ENCODE data around the gene DOK6.

Gene DOK6

DNA sequence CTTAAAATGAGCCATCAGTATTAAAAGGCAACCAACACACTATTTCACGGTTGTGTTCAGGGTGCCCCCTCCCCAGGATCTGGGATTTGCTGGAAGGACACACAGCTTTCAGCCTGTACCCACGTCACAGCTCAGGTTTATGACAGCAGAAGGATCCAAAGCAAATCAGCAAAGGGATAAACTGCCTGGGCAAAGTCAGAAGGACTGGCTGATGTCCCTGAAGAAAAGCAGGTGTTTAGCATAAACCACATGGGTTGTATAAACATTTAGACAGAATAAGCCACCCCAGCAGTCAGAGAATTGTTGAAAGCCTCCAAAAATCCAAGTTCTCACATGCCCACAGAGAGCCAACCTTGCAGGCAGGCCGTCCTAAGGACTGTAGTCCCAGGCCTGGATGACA is 483.1 kb downstream of the DOK6 start:
- 44% methylated on average over 2 of the region's 3 CpGs for WGBS (ENCODE audit: insufficient coverage)
- Histone ChIP-seq H3K9me3 (ENCODE audit: control extremely low read depth in 1 of 5, control insufficient read depth in 4 of 5, insufficient read depth in 2 of 5, low read depth in 1 of 5, low read length in 4 of 5) (no peaks in the 10 kb centered on the region), H3K4me1 (ENCODE audit: control extremely low read depth in 1 of 4, control insufficient read depth in 4 of 4, insufficient read depth in 4 of 4, low read length in 3 of 4) (no peaks in the 10 kb centered on the region), H3K4me3 (ENCODE audit: control insufficient read depth in 1 of 7, extremely low read depth in 1 of 7, insufficient read depth in 4 of 7, low read depth in 2 of 7, low read length in 6 of 7) (no peak overlapping the region), H3K36me3 (ENCODE audit: control insufficient read depth in 4 of 4, insufficient read depth in 4 of 4, low read length in 3 of 4) (no peaks in the 10 kb centered on the region), H3K27ac (ENCODE audit: insufficient read depth in 1 of 2, low read depth in 1 of 2, low read length in 2 of 2, poor library complexity in 1 of 2, severe bottlenecking in 2 of 2) (no peak overlapping the region), H3K27me3 (replicated peaks in 2 of 5; ENCODE audit: control insufficient read depth in 4 of 5, insufficient read depth in 5 of 5, low read length in 4 of 5) (no peaks in the 10 kb centered on the region)
- no peak for DNase-seq
- CTCF ChIA-PET: no interaction called here
- POLR2A ChIA-PET: no interaction called here

DNA sequence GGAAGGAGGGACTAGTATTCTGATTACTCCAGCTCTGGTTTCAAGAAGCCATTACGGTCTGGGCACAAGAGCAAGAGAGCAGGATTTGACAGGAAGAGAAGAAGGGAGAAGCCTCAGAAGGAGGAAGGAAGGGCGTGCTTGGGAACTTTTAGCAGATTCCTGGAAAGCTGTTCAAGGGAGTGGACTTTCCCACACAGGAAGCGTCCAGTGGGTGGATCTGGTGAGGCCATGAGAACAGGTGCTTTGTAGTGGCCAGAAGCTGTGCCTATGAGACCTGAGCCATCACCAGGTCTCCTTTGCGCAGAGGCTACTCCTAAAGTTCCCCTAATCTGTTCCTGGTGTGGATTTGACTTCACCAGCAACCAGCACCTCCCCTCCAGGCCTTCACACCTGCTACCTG is 484.7 kb downstream of the DOK6 start:
- no peak overlapping the region for H3K4me3 ChIP-seq (ENCODE audit: control insufficient read depth in 1 of 7, extremely low read depth in 1 of 7, insufficient read depth in 4 of 7, low read depth in 2 of 7, low read length in 6 of 7)
- no peak overlapping the region for H3K27ac ChIP-seq (ENCODE audit: insufficient read depth in 1 of 2, low read depth in 1 of 2, low read length in 2 of 2, poor library complexity in 1 of 2, severe bottlenecking in 2 of 2)
- whole genome bisulfite sequencing (ENCODE audit: insufficient coverage): 92% methylated on average over 4 of the region's 4 CpGs
- no peaks in the 10 kb centered on the region for H3K9me3 ChIP-seq (ENCODE audit: control extremely low read depth in 1 of 5, control insufficient read depth in 4 of 5, insufficient read depth in 2 of 5, low read depth in 1 of 5, low read length in 4 of 5)
- ChIA-PET POLR2A (no interaction called here), CTCF (no interaction called here)
- DNase-seq: no peak
- H3K4me1 ChIP-seq (ENCODE audit: control extremely low read depth in 1 of 4, control insufficient read depth in 4 of 4, insufficient read depth in 4 of 4, low read length in 3 of 4): no peaks in the 10 kb centered on the region
- no peaks in the 10 kb centered on the region for H3K27me3 ChIP-seq (replicated peaks in 2 of 5; ENCODE audit: control insufficient read depth in 4 of 5, insufficient read depth in 5 of 5, low read length in 4 of 5)
- no peaks in the 10 kb centered on the region for H3K36me3 ChIP-seq (ENCODE audit: control insufficient read depth in 4 of 4, insufficient read depth in 4 of 4, low read length in 3 of 4)

DNA sequence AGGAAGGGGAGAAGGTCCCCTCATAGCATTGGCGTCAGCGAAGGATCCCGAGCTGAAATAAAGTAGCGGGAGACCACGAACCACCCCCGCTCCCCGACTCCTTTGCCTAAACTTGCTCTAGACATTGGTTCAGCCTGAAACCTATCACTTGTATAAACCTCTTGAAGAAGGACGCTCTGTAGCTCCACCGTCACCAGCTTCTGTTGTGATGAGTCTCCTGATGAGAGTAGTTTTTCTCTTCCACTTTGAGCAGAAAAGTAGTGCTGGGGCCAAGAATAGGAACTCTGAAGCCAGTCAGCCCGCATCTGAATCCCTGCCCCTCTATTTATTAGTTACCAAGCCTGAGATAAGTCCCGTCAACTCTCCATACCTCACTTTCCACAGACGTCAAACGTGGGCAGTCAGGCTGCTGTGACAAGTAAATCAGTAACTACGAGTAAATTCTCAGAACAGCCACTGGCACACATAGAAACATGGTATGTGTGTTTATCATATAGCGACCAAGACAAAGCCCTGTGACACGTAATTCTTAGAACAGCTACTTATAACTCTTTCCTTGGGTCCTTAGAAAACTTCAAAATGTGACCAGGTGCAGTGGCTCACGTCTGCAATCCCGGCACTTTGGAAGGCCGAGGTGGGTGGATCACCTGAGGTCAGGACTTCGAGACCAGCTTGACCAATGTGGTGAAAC is 485.3 kb downstream of the DOK6 start:
- H3K4me1 ChIP-seq (ENCODE audit: control extremely low read depth in 1 of 4, control insufficient read depth in 4 of 4, insufficient read depth in 4 of 4, low read length in 3 of 4): no peaks in the 10 kb centered on the region
- ChIA-PET CTCF (no interaction called here), POLR2A (no interaction called here)
- H3K36me3 ChIP-seq (ENCODE audit: control insufficient read depth in 4 of 4, insufficient read depth in 4 of 4, low read length in 3 of 4): no peaks in the 10 kb centered on the region
- no peaks in the 10 kb centered on the region for H3K27me3 ChIP-seq (replicated peaks in 2 of 5; ENCODE audit: control insufficient read depth in 4 of 5, insufficient read depth in 5 of 5, low read length in 4 of 5)
- no peaks in the 10 kb centered on the region for H3K9me3 ChIP-seq (ENCODE audit: control extremely low read depth in 1 of 5, control insufficient read depth in 4 of 5, insufficient read depth in 2 of 5, low read depth in 1 of 5, low read length in 4 of 5)
- WGBS (ENCODE audit: insufficient coverage): 97% methylated on average over 17 of the region's 20 CpGs
- H3K27ac ChIP-seq (ENCODE audit: insufficient read depth in 1 of 2, low read depth in 1 of 2, low read length in 2 of 2, poor library complexity in 1 of 2, severe bottlenecking in 2 of 2): no peak overlapping the region
- H3K4me3 ChIP-seq (ENCODE audit: control insufficient read depth in 1 of 7, extremely low read depth in 1 of 7, insufficient read depth in 4 of 7, low read depth in 2 of 7, low read length in 6 of 7): no peak overlapping the region
- no peak for DNase-seq

DNA sequence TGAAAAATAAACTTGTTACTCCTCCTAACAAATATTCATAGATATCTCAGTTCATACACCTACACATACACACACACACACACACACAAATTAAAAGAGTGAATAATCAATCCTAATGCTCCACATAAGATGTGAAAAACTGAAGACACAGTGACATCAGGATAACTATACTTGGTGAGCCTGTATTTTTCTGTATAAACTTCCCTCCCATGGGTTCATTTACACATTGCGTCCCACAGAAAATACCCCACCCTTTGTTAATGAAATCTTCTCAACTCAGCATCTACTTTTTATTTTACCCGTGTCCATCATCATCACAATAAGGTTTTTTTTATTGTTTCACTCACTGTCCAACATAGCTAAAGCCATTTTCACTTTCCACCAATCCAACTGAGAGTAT is 486.6 kb downstream of the DOK6 start:
- CTCF ChIA-PET: no interaction called here
- 100% methylated on average over 2 of the region's 2 CpGs for WGBS (ENCODE audit: insufficient coverage)

DNA sequence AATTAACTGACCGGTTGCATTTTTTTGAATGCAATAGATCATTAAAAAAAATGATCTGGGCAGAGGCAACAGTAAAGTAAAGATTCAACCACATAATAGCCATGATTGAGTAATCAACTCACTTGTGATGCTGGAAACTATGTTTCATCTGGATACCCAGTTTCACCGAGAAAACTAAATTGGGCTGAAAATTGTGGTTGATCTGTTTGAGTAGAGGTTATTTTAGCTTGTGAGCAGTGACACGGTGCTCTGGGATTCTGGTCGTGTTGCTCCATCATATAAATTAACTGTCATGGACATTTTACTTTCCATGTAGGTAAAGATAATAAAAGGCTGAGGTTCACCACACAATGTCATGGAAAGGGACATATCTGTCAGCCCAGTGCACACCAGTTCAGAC is 488.3 kb downstream of the DOK6 start:
- no peaks in the 10 kb centered on the region for H3K9me3 ChIP-seq (ENCODE audit: control extremely low read depth in 1 of 5, control insufficient read depth in 4 of 5, insufficient read depth in 2 of 5, low read depth in 1 of 5, low read length in 4 of 5)
- 100% methylated on average over 1 of the region's 4 CpGs for WGBS (ENCODE audit: insufficient coverage)
- H3K36me3 ChIP-seq (ENCODE audit: control insufficient read depth in 4 of 4, insufficient read depth in 4 of 4, low read length in 3 of 4): no peaks in the 10 kb centered on the region
- H3K27ac ChIP-seq (ENCODE audit: insufficient read depth in 1 of 2, low read depth in 1 of 2, low read length in 2 of 2, poor library complexity in 1 of 2, severe bottlenecking in 2 of 2): no peak overlapping the region
- POLR2A ChIA-PET: no interaction called here
- CTCF ChIA-PET: no interaction called here
- no peaks in the 10 kb centered on the region for H3K27me3 ChIP-seq (replicated peaks in 2 of 5; ENCODE audit: control insufficient read depth in 4 of 5, insufficient read depth in 5 of 5, low read length in 4 of 5)
- no peaks in the 10 kb centered on the region for H3K4me1 ChIP-seq (ENCODE audit: control extremely low read depth in 1 of 4, control insufficient read depth in 4 of 4, insufficient read depth in 4 of 4, low read length in 3 of 4)
- no peak for DNase-seq
- no peak overlapping the region for H3K4me3 ChIP-seq (ENCODE audit: control insufficient read depth in 1 of 7, extremely low read depth in 1 of 7, insufficient read depth in 4 of 7, low read depth in 2 of 7, low read length in 6 of 7)

More for the DNA sequence above, 486.6 kb downstream of the DOK6 start:
- H3K27me3 ChIP-seq (replicated peaks in 2 of 5; ENCODE audit: control insufficient read depth in 4 of 5, insufficient read depth in 5 of 5, low read length in 4 of 5): no peaks in the 10 kb centered on the region
- POLR2A ChIA-PET: no interaction called here
- no peaks in the 10 kb centered on the region for H3K36me3 ChIP-seq (ENCODE audit: control insufficient read depth in 4 of 4, insufficient read depth in 4 of 4, low read length in 3 of 4)
- no peak overlapping the region for H3K27ac ChIP-seq (ENCODE audit: insufficient read depth in 1 of 2, low read depth in 1 of 2, low read length in 2 of 2, poor library complexity in 1 of 2, severe bottlenecking in 2 of 2)
- DNase-seq: no peak
- no peaks in the 10 kb centered on the region for H3K4me1 ChIP-seq (ENCODE audit: control extremely low read depth in 1 of 4, control insufficient read depth in 4 of 4, insufficient read depth in 4 of 4, low read length in 3 of 4)
- H3K4me3 ChIP-seq (ENCODE audit: control insufficient read depth in 1 of 7, extremely low read depth in 1 of 7, insufficient read depth in 4 of 7, low read depth in 2 of 7, low read length in 6 of 7): no peak overlapping the region
- no peaks in the 10 kb centered on the region for H3K9me3 ChIP-seq (ENCODE audit: control extremely low read depth in 1 of 5, control insufficient read depth in 4 of 5, insufficient read depth in 2 of 5, low read depth in 1 of 5, low read length in 4 of 5)

DNA sequence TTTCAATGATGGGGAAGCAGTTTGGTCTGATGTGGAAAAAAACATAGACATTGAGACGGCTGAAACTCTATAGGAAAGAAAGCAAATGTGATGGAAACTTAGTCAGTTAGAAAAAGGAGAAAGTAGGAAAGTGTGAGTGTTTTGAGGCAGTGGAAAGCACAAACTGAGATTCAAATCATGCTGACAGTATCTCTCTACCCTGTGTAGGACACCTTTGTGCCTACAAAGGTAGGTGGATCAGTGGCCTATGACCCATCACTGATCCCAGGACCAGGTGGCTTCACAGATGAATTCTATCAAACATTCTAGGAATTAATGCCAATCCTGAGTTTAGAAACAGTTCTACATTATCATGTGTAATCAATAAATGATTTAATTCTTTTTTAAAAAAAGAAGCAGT is 489.9 kb downstream of the DOK6 start:
- Histone ChIP-seq H3K4me1 (ENCODE audit: control extremely low read depth in 1 of 4, control insufficient read depth in 4 of 4, insufficient read depth in 4 of 4, low read length in 3 of 4) (no peaks in the 10 kb centered on the region), H3K4me3 (ENCODE audit: control insufficient read depth in 1 of 7, extremely low read depth in 1 of 7, insufficient read depth in 4 of 7, low read depth in 2 of 7, low read length in 6 of 7) (no peak overlapping the region), H3K9me3 (ENCODE audit: control extremely low read depth in 1 of 5, control insufficient read depth in 4 of 5, insufficient read depth in 2 of 5, low read depth in 1 of 5, low read length in 4 of 5) (no peaks in the 10 kb centered on the region), H3K27me3 (replicated peaks in 2 of 5; ENCODE audit: control insufficient read depth in 4 of 5, insufficient read depth in 5 of 5, low read length in 4 of 5) (no peaks in the 10 kb centered on the region), H3K36me3 (ENCODE audit: control insufficient read depth in 4 of 4, insufficient read depth in 4 of 4, low read length in 3 of 4) (no peaks in the 10 kb centered on the region), H3K27ac (ENCODE audit: insufficient read depth in 1 of 2, low read depth in 1 of 2, low read length in 2 of 2, poor library complexity in 1 of 2, severe bottlenecking in 2 of 2) (no peak overlapping the region)
- POLR2A ChIA-PET: no interaction called here
- CTCF ChIA-PET: no interaction called here
- WGBS (ENCODE audit: insufficient coverage): 100% methylated on average over 1 of the region's 1 CpG
- DNase-seq: no peak

DNA sequence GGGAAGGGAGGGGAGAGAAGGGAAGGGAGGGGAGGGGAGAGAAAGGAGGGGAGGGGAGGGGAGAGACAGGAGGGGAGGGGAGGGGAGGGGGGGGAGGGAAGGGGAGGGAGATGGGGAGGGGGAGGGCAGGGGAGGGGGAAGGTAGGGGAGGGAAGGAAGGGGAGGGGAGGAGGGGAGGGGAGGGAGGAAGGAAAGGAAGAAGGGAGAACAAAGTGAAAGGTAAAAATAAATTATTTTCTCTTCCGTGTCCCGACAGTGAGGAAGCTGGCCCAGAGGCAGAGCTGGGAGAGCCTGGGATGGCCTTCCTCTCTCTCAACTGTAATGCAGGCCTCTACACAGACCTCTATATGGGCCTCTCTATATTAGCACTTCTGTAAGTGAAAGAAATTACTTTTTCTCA is 493.8 kb downstream of the DOK6 start:
- H3K4me3 ChIP-seq (ENCODE audit: control insufficient read depth in 1 of 7, extremely low read depth in 1 of 7, insufficient read depth in 4 of 7, low read depth in 2 of 7, low read length in 6 of 7): no peak overlapping the region
- 67% methylated on average over 1 of the region's 2 CpGs for WGBS (ENCODE audit: insufficient coverage)
- H3K27me3 ChIP-seq (replicated peaks in 2 of 5; ENCODE audit: control insufficient read depth in 4 of 5, insufficient read depth in 5 of 5, low read length in 4 of 5): no peaks in the 10 kb centered on the region
- H3K4me1 ChIP-seq (ENCODE audit: control extremely low read depth in 1 of 4, control insufficient read depth in 4 of 4, insufficient read depth in 4 of 4, low read length in 3 of 4): peaks cover 0 to 21% (median 13%) of the 10 kb centered on the region in 4 experiments
- no peak overlapping the region for H3K27ac ChIP-seq (ENCODE audit: insufficient read depth in 1 of 2, low read depth in 1 of 2, low read length in 2 of 2, poor library complexity in 1 of 2, severe bottlenecking in 2 of 2)
- H3K9me3 ChIP-seq (ENCODE audit: control extremely low read depth in 1 of 5, control insufficient read depth in 4 of 5, insufficient read depth in 2 of 5, low read depth in 1 of 5, low read length in 4 of 5): no peaks in the 10 kb centered on the region
- ChIA-PET CTCF (no interaction called here), POLR2A (no interaction called here)
- no peaks in the 10 kb centered on the region for H3K36me3 ChIP-seq (ENCODE audit: control insufficient read depth in 4 of 4, insufficient read depth in 4 of 4, low read length in 3 of 4)
- no peak for DNase-seq

Data from common myeloid progenitor, CD34-positive (primary cell).